HG03060 (cell line): ENCODE measurements around the gene ZNF860.

Experiments used
- ATAC-seq: cut with Tn5 transposase; IDR thresholded peaks from one replicate; pipeline ENCODE4 v1.9.1; 2021; ENCODE audit warnings: low read depth, moderate number of reproducible peaks; ENCODE audit not compliant: unreplicated experiment

Gene ZNF860

GRCh38 chr3:31959951-31960792, 21.4 kb upstream of the ZNF860 start:
- ATAC-seq, result no peak

- ATAC-seq, result no peak
Measured at GRCh38 chr3:31960793-31961431, 20.6 kb upstream of the ZNF860 start.

- no peak for ATAC-seq
Measured at GRCh38 chr3:31962801-31963205, 18.7 kb upstream of the ZNF860 start.

GRCh38 chr3:31966978-31967591, 14.5 kb upstream of the ZNF860 start:
- no peak for ATAC-seq

- ATAC-seq, result no peak
Measured at GRCh38 chr3:31967592-31967991, 14.0 kb upstream of the ZNF860 start.

GRCh38 chr3:31968369-31968926, 13.1 kb upstream of the ZNF860 start:
- ATAC-seq, result no peak

- ATAC-seq, result no peak
Measured at GRCh38 chr3:31968927-31969418, 12.6 kb upstream of the ZNF860 start.

- ATAC-seq, result no peak
Measured at GRCh38 chr3:31971607-31972006, 9.9 kb upstream of the ZNF860 start.

- no peak for ATAC-seq
Measured at GRCh38 chr3:31973081-31973480, 8.5 kb upstream of the ZNF860 start.

GRCh38 chr3:31973837-31974236, 7.7 kb upstream of the ZNF860 start:
- ATAC-seq, result no peak

GRCh38 chr3:31974471-31974870, 7.1 kb upstream of the ZNF860 start:
- ATAC-seq, result no peak

GRCh38 chr3:31974964-31975363, 6.6 kb upstream of the ZNF860 start:
- ATAC-seq, result no peak

GRCh38 chr3:31976302-31976701, 5.2 kb upstream of the ZNF860 start:
- no peak for ATAC-seq

- ATAC-seq, result no peak
Measured at GRCh38 chr3:31977736-31978135, 3.8 kb upstream of the ZNF860 start.

GRCh38 chr3:31978553-31978952, 3.0 kb upstream of the ZNF860 start:
- ATAC-seq, result no peak

GRCh38 chr3:31979001-31979697, 2.4 kb upstream of the ZNF860 start:
- peak; percentile 61 for ATAC-seq

GRCh38 chr3:31980530-31981205, 882 bp upstream of the ZNF860 start:
- no peak for ATAC-seq

GRCh38 chr3:31984321-31984720, 2.8 kb downstream of the ZNF860 start:
- ATAC-seq, result no peak

- ATAC-seq, result no peak
Measured at GRCh38 chr3:31985831-31986230, 4.3 kb downstream of the ZNF860 start.

GRCh38 chr3:31988271-31988670, 6.7 kb downstream of the ZNF860 start:
- ATAC-seq, result no peak
